NB4 (cell line): Measurements from ENCODE around the gene FAM217B.

Experiments used
- DNase-seq: peaks from one replicate; pipeline ENCODE4 v3.0.0; 2010; ENCODE audit warnings: low read depth
- H3K4me3 ChIP-seq: one replicate; pipeline ENCODE4 v1.5.1; 2011; ENCODE audit warnings: mild to moderate bottlenecking, low read depth, low read length, moderate library complexity
- MYC ChIP-seq: IDR thresholded peaks from 2 replicates; pipeline ENCODE4 v1.6.1; 2011; ENCODE audit warnings: low read depth, low read length
- POLR2A ChIP-seq: IDR thresholded peaks from 2 replicates; pipeline ENCODE4 v1.6.1; 2011; ENCODE audit warnings: mild to moderate bottlenecking; ENCODE audit not compliant: insufficient read length; ENCODE audit errors: extremely low read depth
- TF ChIP-seq, protein P1 (sequence below): IDR thresholded peaks from 2 replicates; pipeline ENCODE4 v1.6.1; 2011; ENCODE audit warnings: low read depth, low read length
- TF ChIP-seq, protein P2 (sequence below): IDR thresholded peaks from one replicate; pipeline ENCODE4 v1.5.1; 2012; ENCODE audit warnings: low read depth, low read length

Gene FAM217B

DNA sequence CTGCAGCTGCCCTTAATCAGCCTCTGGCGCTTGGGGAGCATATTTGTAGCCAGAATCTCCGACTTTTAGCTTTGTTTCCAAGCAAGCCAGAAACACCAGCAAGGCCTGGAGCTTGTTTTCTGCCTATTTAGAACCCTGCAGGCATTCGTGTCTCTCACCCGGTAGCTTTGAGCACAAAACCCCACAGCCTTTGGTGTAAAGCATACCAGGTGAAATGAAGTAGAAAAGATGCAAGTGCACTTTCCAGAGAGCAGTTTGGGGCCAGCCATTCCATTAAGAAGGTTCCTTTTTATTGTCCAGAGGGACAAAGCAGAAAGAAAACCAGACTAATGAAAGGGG, 736 bp downstream of the FAM217B start:
- H3K4me3 ChIP-seq, result peak overlapping the region; percentile 85
- TF ChIP-seq MYC (no peak), POLR2A (no peak)
- TF ChIP-seq, protein P1, sequence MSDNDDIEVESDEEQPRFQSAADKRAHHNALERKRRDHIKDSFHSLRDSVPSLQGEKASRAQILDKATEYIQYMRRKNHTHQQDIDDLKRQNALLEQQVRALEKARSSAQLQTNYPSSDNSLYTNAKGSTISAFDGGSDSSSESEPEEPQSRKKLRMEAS, result no peak
- TF ChIP-seq, protein P2, sequence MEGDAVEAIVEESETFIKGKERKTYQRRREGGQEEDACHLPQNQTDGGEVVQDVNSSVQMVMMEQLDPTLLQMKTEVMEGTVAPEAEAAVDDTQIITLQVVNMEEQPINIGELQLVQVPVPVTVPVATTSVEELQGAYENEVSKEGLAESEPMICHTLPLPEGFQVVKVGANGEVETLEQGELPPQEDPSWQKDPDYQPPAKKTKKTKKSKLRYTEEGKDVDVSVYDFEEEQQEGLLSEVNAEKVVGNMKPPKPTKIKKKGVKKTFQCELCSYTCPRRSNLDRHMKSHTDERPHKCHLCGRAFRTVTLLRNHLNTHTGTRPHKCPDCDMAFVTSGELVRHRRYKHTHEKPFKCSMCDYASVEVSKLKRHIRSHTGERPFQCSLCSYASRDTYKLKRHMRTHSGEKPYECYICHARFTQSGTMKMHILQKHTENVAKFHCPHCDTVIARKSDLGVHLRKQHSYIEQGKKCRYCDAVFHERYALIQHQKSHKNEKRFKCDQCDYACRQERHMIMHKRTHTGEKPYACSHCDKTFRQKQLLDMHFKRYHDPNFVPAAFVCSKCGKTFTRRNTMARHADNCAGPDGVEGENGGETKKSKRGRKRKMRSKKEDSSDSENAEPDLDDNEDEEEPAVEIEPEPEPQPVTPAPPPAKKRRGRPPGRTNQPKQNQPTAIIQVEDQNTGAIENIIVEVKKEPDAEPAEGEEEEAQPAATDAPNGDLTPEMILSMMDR, result no peak
- DNase-seq, result no peak

DNA sequence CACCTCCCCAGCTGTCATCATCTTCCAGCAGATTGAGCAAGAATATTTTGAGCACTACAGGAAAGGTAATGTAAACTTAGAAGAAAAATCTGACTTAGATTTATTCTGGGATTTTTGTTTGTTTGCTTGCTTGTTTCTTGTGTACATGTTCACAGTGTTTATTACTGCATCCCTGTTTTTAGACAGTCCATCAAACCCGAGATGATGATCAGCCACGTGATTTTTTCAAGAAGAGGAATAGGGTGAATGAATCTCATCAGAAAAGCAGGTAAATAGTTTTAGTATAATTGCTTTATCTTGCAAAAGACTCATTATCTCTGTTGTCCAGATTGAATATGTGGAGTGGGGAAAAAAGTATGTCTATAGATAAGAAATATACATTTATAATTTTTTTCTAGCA, 2.1 kb downstream of the FAM217B start:
- H3K4me3 ChIP-seq, result no peak overlapping the region
- TF ChIP-seq, protein P2, result no peak
- no peak for TF ChIP-seq POLR2A
- no peak for TF ChIP-seq MYC
- TF ChIP-seq, protein P1, result no peak
- DNase-seq, result no peak

DNA sequence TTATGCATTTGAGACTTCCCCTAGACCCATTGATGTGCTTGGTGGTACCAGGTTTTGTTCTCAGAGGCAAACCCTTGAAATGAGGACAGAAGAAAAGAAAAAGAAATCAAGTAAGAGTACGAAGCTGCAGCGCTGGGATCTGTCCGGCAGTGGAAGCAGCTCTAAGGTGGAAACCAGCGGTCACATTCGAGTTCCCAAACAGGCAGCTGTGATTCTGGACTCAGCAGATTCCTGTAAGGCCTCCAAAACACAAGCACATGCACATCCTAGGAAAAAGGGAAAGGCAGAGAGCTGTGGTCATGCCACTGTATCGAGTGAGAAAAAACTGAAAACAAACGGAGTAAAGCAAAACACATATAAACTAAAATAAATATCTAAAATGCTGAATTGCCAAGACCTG, 4.5 kb downstream of the FAM217B start:
- no peak overlapping the region for H3K4me3 ChIP-seq
- DNase-seq, result no peak
- TF ChIP-seq MYC, result no peak
- TF ChIP-seq, protein P2, result no peak
- TF ChIP-seq, protein P1, result no peak
- no peak for TF ChIP-seq POLR2A

DNA sequence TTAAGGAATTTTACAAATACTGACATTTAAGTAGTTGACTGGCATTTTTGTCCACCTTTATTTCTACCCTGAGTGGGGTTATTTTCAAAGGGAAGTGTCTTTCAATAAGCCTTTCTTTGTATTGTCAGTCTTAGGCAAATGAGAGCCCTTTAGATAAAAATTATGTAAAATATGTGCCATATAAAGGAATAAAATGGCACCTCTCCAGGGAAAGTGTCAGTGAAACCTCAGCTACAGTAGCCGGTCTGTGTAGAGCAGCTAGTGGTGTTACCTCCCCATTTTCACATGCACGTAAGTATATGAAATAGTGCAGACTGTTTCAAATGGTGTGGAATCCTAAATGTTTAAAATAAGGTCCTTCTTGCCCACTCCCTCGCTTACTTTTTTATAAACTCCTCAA, 5.0 kb downstream of the FAM217B start:
- no peak for DNase-seq
- no peak overlapping the region for H3K4me3 ChIP-seq
- TF ChIP-seq, protein P2, result no peak
- TF ChIP-seq MYC (no peak), POLR2A (no peak)
- TF ChIP-seq, protein P1, result no peak

DNA sequence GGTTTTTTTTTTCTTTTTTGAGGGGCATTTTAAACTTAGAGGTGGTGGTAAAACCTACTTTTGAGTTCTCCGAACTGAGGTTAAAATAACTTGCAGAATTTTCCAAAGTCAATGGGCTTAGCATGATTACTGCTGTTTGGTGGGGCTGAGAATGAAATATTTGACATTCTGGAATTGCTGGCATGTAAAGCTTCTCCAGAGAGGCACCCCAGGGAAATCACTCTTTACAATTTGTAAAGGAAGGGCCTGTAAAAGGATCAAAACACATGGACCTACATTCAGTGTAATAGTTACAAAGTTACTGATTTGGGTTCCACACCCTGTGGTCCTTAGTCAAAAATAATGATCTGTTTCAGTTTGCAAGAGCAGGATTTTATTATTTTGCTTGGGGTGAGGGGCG, 5.5 kb downstream of the FAM217B start:
- H3K4me3 ChIP-seq, result no peak overlapping the region
- TF ChIP-seq, protein P1, result no peak
- TF ChIP-seq POLR2A (no peak), MYC (no peak)
- TF ChIP-seq, protein P2, result no peak
- DNase-seq, result no peak

DNA sequence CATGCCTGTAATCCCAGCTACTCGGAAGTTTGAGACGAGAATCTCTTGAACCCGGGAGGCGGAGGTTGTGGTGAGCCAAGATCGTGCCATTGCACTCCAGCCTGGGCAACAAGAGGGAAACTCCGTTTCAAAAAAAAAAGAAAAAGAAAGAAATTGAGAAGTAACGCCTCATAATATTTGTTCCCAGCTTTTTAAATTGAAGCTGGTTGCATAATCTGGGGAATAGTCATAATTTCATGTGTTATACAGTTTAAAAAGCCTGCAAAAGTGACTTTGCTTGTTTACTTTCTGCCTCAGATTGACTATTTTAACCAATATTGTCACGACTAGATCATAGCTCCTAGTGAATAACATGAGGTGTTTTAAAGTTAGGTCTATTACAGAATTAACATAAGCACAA, 7.2 kb downstream of the FAM217B start:
- TF ChIP-seq MYC, result no peak
- TF ChIP-seq, protein P2, result no peak
- TF ChIP-seq POLR2A, result no peak
- TF ChIP-seq, protein P1, result no peak
- no peak for DNase-seq
- H3K4me3 ChIP-seq, result no peak overlapping the region
